ENCODE data around the gene C9orf152. TPM values are rescaled to one million over a fixed set of nuclear protein-coding genes. Genes with fewer than 3 reads are reported as not detected.

The C9orf152 gene
- total and polyA plus RNA-seq, 2 of the 13 experiments (the other 11 are each of a cell fraction or from before 2014, with no cell fraction given), result 0.24 to 0.48 TPM

GRCh38 chr9:110256380-110257096 is 48.6 kb upstream of the C9orf152 start, which contains the start of gene TXN (continued):
- no peak for TF ChIP-seq DBP (CRISPR knock-in tag; IDR thresholded peaks at IDR 0.05; ENCODE audit: not compliant biosample characterization)
- TF ChIP-seq ZNF292 (CRISPR knock-in tag; IDR thresholded peaks at IDR 0.05; ENCODE audit: borderline replicate concordance, low read depth), result no peak
- no peak for TF ChIP-seq ZSCAN9 (CRISPR knock-in tag; IDR thresholded peaks at IDR 0.05; ENCODE audit: borderline replicate concordance)
- TF ChIP-seq CREB1 (IDR thresholded peaks at IDR 0.05), result no peak
- TF ChIP-seq CREB1 (CRISPR knock-in tag; IDR thresholded peaks at IDR 0.05), result no peak
- TF ChIP-seq NRL (CRISPR knock-in tag; IDR thresholded peaks at IDR 0.05; ENCODE audit: borderline replicate concordance), result peak; percentile 58; the same call in 1 of the 2 replicates
- TF ChIP-seq ZZZ3 (CRISPR knock-in tag; IDR thresholded peaks at IDR 0.05; ENCODE audit: borderline replicate concordance), result no peak
- TF ChIP-seq ZNF414 (CRISPR knock-in tag; IDR thresholded peaks at IDR 0.05), result peak; percentile 78; the same call in 1 of the 2 replicates
- TF ChIP-seq ZFAT (CRISPR knock-in tag; conservative IDR thresholded peaks at IDR 0.05), result no peak
- TF ChIP-seq ZNF775 (CRISPR knock-in tag; IDR thresholded peaks at IDR 0.05; ENCODE audit: borderline replicate concordance), result no peak
- TF ChIP-seq TRIM24 (CRISPR knock-in tag; IDR thresholded peaks at IDR 0.05), result no peak
- no peak for TF ChIP-seq JDP2 (CRISPR knock-in tag; IDR thresholded peaks at IDR 0.05; ENCODE audit: borderline replicate concordance)
- TF ChIP-seq ZNF513 (CRISPR knock-in tag; conservative IDR thresholded peaks at IDR 0.05), result no peak
- TF ChIP-seq ZNF570 (CRISPR knock-in tag; IDR thresholded peaks at IDR 0.05; ENCODE audit: borderline replicate concordance), result no peak
- no peak for TF ChIP-seq ZNF749 (CRISPR knock-in tag; IDR thresholded peaks at IDR 0.05; ENCODE audit: borderline replicate concordance)
- no peak for TF ChIP-seq SP1 (IDR thresholded peaks at IDR 0.05)
- peak; percentile 48 for TF ChIP-seq SP1 (CRISPR knock-in tag; IDR thresholded peaks at IDR 0.05)
- peak; percentile 83 for TF ChIP-seq ZNF18 (CRISPR knock-in tag; IDR thresholded peaks at IDR 0.05; ENCODE audit: insufficient replicate concordance)
- no peak for TF ChIP-seq ZMYM2 (CRISPR knock-in tag; IDR thresholded peaks at IDR 0.05)
- TF ChIP-seq TFDP1 (CRISPR knock-in tag; IDR thresholded peaks at IDR 0.05; ENCODE audit: borderline replicate concordance), result peak; percentile 46; the same call in 1 of the 2 replicates
- no peak for TF ChIP-seq U2AF2 (IDR thresholded peaks at IDR 0.05; ENCODE audit: low read depth, low read length)
- TF ChIP-seq NFIC (IDR thresholded peaks at IDR 0.05; ENCODE audit: low read length), result no peak
- no peak for TF ChIP-seq MYNN (CRISPR knock-in tag; IDR thresholded peaks at IDR 0.05; ENCODE audit: low read depth)

All from HepG2 (cell line).